ENCODE measurements around the gene DDX49.

The DDX49 gene

DNA sequence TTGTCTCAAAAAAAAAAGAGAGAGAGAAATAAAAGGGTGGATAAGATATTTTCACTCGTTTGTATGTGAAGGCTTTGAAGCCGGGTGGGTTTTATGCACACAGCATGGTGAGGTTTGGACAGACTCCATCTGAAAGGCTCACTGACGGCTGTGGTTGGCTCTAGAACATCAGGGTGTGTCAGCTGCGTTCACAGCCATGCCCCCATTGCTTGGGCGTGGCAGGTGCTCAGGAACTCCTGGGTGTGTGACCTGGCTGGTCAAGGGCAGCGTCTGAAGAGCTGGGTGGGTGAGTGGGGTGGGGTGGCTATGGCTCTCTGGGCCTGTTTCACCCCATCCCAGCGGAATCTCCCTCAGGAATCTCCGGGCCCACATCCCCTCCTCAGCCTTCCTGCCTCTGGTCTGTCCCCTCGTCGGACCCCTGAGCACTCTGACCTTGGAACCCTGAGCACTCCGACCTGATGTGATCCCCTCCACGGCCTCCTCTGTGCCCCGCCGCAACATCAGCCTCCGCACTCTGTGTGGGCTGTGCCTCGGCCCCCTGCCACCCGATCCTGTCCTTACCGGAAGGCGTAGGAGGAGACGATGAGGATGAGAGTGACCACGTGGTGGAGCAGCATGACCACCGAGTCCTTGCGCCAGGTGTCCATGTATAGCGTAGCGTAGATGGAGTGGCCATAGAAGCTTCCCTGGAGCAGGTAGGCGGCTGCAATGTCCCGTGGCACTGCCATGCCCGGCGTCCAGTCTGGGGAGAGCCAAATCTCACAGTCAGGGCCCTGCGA, 35.8 kb upstream of the DDX49 start:
- TF ChIP-seq GATA1 (IDR thresholded peaks at IDR 0.05; ENCODE audit: low read depth, low read length) (no peak), POLR2A (IDR thresholded peaks at IDR 0.05; ENCODE audit: low read length) (no peak)
- DNase-seq, result no peak

DNA sequence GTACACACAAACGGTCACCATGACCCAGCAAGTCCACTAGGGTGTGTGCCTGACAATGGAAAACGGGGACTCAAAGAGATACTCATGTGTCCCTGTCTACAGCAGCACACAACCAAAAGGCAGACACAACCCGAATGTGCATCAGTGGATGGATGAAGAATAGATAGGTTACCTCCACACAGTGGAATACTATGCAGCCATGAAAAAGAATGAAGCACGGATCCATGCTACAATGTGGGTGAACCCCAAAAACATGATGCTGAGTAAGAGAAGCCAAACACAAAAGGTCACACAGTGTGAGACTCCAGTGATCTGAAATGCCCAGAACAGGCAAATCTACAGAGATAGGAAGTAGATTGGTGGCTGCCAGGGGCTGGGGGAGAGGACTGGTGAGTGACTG, 32.5 kb upstream of the DDX49 start:
- no peak for TF ChIP-seq GATA1 (IDR thresholded peaks at IDR 0.05; ENCODE audit: low read depth, low read length)
- TF ChIP-seq POLR2A (IDR thresholded peaks at IDR 0.05; ENCODE audit: low read length), result no peak
- no peak for DNase-seq

DNA sequence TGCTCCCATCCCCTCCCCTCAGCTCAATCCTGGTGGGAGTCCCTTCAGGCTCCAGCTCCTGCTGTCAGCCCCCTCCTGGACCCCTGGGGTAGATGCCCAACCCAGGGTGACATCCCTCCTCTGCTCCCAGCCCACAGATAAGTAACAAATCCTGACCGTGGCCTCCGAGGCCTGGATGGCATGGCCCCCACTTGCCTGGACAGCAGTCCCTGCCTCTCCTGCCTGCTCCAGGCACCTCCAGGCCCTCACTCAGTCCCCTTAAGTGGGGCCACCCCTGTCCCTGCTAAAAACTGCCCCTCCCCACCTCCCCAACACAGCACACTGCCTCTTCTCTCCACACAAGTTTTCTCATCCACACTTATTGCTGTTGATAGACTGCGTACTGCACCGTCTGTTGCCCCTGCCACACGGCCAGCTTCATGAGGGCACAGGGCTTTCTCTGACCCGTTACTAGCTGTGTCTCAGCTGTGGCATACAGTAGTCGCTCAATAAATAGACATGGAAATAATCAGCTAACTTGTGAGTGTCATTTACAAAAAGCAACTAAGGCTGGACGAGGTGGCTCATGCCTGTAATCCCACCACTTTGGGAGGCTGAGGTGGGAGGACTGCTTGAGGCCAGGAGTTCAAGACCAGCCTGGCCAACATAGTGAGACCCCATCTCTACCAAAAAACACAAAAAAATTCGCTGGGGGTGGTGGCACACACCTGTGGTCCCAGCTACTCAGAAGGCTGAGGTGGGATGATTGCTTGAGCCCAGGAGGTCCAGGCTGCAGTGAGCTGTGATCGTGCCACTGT, 29.4 kb upstream of the DDX49 start:
- TF ChIP-seq GATA1 (IDR thresholded peaks at IDR 0.05; ENCODE audit: low read depth, low read length), result no peak
- TF ChIP-seq POLR2A (IDR thresholded peaks at IDR 0.05; ENCODE audit: low read length), result no peak
- DNase-seq, result no peak

DNA sequence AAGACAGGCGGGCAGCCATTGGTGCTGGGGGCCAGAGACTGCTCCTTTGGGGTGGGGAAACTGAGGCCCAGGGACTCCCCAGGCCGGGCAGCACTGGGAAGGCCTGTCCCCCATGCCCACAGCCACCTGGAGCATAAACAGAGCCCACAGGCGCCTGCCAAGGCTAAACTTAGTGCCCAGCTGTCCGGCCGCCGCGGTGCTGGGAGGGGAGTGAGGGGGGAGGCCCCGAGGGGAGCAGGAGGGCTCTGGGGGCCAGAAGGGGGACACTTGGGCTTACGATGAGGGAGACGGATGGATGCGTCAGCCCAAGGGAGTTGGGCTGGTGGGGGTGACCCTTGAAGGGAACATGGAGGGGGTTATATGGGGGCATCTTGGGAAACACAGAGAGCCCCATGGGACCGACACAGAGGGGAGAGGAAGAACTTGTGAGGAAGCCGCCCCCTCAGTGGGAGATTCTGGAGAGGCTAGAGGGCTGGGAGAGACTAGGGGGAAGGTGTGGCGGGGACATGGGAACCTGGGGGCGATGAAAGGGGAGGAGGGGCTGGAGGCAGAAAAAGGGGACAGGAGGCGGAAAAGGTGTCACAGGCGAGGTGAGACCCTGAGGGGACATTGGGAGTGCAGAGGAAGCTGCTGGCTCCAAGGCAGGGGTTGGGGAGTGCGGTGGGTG, 25.8 kb upstream of the DDX49 start:
- no peak for DNase-seq
- no peak for TF ChIP-seq POLR2A (IDR thresholded peaks at IDR 0.05; ENCODE audit: low read length)

DNA sequence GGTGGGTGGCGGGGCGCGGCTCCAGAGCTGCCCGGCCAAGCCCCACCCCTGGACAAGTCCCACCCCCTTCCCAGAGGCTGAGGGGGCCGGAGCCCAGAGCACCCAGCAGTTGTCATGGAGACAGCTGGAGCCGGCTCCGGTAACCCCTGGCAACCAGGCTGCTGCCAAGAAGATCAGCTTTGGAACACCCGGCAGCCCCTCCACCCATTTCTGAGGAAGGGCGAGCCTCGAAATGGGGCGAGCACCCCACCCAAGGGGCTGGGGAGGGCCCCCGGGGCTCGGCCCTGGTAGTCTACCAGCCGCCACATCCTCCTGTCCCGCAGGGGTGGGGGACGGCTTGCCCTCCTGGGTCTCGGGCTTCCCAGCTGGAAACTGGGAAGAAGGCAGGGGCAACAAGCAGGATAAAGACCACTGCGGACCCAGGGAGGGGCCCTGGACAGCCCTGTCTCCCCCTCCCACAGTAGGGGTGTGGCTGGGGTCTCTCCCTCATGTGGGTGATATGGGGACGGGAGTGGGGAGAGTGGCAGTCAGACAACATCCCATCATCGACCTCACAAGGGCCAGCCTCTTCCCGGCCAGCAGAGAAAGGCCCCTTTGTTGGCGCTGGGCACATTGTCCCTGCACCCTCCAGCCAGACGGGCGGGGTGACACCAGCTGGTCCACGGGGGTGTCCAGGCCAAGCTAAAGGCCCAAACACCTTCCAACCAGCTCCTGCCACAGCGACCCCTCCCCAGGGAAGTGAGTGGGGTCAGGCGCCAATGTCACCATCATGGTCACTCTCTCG, 25.1 kb upstream of the DDX49 start:
- TF ChIP-seq GATA1 (IDR thresholded peaks at IDR 0.05; ENCODE audit: low read depth, low read length) (no peak), POLR2A (IDR thresholded peaks at IDR 0.05; ENCODE audit: low read length) (no peak)

DNA sequence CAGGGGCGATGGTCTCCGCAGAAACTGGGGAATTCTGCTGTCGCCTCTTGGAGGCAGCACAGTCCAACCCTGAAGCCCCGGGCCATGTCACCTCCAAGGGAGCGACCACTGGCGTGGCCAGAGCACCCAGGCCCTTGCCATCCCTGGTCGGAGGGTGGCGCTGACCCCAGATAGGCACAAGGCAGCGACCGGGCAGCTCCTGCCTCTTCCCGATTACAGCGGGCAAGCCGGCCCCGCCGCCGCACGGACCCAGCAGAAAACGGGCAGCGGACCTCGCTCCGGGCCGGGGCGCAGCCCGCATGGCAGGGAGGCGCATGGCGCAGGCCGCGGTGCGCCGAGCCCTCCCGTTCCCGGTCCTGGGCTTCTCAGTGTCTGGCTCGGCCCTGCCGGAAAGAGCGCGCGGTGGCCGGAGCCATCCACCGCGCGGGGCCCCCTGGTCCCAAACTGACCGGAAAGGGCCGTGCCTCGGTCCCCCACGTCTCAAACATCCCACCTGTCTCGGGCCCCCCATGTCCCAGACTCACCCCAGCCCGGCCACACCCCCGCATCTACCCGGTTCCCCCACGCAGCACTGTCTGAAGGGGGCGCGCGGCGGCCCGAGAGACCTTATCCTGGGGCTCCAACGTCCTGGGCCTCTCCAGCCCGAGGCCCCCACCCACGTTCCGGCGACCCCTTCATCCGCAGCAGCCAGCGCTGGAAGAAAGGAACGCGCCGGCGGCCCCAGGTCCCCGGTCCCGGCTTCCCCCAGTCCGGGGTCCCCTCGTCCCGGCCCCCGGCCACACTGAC, 24.3 kb upstream of the DDX49 start:
- peak in 1 of 2 experiments; percentile 55 for DNase-seq
- TF ChIP-seq GATA1 (IDR thresholded peaks at IDR 0.05; ENCODE audit: low read depth, low read length) (no peak), POLR2A (IDR thresholded peaks at IDR 0.05; ENCODE audit: low read length) (no peak)

More for the DNA sequence above, 25.1 kb upstream of the DDX49 start:
- peak in 1 of 2 experiments; percentile 19 for DNase-seq

DNA sequence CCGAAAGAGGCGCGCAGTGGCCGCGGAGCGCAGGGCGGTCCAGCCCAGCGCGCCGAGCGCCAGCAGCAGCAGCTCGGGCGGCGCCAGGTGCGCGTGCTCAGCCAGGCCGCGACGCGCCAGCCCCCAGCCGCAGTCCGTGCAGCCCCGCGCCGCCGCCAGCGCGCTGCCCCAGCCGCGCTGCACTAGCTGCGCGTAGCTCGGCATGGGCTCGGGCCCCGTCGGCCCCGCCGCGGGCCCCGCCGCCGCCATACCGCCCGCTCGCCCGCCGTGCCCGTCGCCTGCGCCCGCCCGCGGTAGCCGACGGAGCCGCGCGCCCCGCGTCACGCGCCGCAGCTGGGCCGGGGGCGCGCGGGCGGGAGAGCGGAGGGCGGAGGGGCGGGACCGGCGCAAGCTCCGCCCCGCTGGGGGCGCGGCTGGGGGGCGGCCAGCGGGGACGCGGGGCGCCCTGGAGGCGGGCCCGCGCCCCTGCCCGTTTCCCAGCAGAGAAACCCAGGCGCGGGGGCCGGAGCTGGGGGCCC, 23.6 kb upstream of the DDX49 start, which contains the start of gene CERS1:
Gene CERS1, minus strand, starts transcription at position 335 of the 518 bp plus-strand sequence. Its CDS starts 86 bp downstream, at position 249.
- peak in 1 of 2 experiments; percentile 34 for DNase-seq
- no peak for TF ChIP-seq GATA1 (IDR thresholded peaks at IDR 0.05; ENCODE audit: low read depth, low read length)
- no peak for TF ChIP-seq POLR2A (IDR thresholded peaks at IDR 0.05; ENCODE audit: low read length)

DNA sequence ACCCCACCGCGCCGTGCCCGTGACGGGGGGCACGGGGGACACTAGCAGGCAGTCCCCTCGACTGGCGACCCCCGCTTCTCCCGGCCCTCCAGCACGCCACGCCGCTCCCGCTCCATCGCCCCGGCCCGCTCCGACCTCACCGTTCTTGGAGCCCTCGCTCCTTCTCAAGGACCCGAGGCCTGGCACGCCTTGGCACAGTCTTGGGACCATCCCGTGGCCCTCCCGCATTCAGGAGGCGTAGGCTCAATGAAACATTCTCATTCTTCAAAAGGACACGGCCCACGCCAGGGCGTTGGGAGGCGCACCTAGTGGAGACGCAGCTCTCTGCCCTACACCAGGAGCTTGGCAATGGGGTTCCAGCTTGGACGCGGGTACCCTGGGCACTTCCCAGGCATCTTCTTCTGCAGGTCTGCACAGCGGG, 23.1 kb upstream of the DDX49 start:
- TF ChIP-seq POLR2A (IDR thresholded peaks at IDR 0.05; ENCODE audit: low read length), result no peak
- no peak for TF ChIP-seq GATA1 (IDR thresholded peaks at IDR 0.05; ENCODE audit: low read depth, low read length)
- DNase-seq, result no peak

DNA sequence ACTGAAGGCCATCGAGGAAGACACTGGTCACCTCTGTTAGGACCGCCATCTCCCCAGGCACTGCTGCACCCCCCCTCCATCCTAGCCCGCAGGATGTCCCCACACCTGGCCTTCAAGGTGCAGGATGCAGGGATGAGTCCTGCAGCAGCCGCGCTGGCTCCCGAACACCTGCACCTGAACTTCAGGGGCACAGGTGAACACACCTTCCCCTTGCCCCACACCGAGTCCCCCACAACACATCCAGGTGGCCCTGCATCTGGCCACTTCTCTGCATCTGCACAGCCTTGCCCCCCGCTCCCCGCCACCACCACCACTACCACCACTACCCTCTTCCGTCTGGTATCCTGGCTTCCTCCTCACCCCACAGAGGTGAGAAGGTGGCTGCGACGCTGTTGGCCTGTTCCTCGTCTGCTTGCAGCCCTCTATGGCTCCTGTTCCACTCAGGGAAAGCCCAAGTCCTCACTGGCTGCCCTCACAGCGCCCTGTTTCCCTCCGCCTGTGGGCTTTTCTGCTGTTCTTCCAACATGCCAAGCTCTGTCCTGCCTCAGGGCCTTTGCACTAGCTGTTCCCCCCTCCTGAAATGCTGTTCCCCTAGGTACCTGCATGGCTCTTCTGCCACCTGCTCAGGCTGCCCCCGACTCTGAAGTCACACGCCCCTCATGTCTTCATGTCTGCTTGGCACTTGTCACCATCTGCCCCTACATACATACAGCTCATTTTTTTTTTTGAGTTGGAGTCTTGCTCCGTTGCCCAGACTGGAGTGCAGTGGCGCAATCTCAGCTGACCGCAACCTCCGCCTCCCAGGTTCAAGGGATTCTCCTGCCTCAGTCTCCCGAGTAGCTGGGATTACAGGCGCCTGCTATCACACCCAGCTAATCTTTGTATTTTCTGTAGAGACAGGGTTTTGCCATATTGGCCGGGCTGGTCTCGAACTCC, 22.2 kb upstream of the DDX49 start:
- DNase-seq, result no peak
- TF ChIP-seq GATA1 (IDR thresholded peaks at IDR 0.05; ENCODE audit: low read depth, low read length), result no peak
- TF ChIP-seq POLR2A (IDR thresholded peaks at IDR 0.05; ENCODE audit: low read length), result no peak

DNA sequence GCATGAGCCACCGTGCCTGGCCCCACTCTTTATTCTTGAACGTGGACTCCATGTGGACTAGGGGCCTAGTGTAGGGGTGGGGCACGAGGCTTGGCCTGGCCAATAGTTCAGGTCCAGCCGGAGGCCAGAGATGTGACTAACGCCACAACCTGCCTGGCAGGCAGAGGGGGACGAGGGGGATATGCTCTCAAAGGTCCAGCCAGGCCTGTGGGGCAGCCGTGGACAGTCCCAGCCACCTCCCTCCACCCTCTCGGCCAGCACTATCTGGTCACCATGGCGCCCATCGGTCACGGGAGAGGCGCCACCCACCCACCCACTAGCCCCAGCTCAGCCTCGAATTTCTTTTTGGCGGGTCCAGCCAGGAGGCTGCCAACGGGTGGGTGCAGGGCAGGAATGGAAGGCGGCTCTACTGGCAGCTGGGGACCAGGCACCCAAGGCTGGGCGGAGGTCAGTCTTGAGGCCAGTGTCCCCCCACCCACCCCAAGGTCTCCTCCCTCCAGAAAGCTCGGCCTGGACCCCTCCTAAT, 21.4 kb upstream of the DDX49 start:
- DNase-seq, result peak; percentile 61 to 67
- no peak for TF ChIP-seq POLR2A (IDR thresholded peaks at IDR 0.05; ENCODE audit: low read length)
- TF ChIP-seq GATA1 (IDR thresholded peaks at IDR 0.05; ENCODE audit: low read depth, low read length), result no peak

All from erythroblast (primary cell).